IMR-90 (cell line): ENCODE results near the gene TRMT6. TPM values are rescaled to one million over a fixed set of nuclear protein-coding genes. Genes with fewer than 3 reads are reported as not detected.

ENCODE experiments used
- ATAC-seq: fragments of 200-7000 bp; cut with Tn5 transposase; 2 replicates; pipeline ENCODE4 v1.9.1; 2020; ENCODE audit warnings: low read depth, mild to moderate bottlenecking, moderate library complexity
- BruUV-seq: library from RNA; stranded (reverse); fragments of 400-500 nt; replicated peaks from 2 replicates; lab custom pipeline; 2021; lab: Mats Ljungman, UMichigan
- CTCF ChIA-PET: fragments of 300-600 bp; formaldehyde crosslinking; extraction: SDS; loops from one replicate; lab custom pipeline; 2021; ENCODE audit warnings: antibody characterized with exemption; lab: Yijun Ruan, JAX
- POLR2A ChIA-PET: fragments of 300-600 bp; sonication (Branson Sonifier 250); formaldehyde crosslinking; loops from one replicate; lab custom pipeline; 2022; ENCODE audit warnings: antibody characterized with exemption; ENCODE audit not compliant: unreplicated experiment; lab: Charles Lee
- DNase-seq: peaks from one replicate; pipeline ENCODE4 v3.0.0; 2013
- H2AFZ ChIP-seq: replicated peaks from 2 replicates; pipeline ENCODE3; 2013; ENCODE audit warnings: low read length, mild to moderate bottlenecking; ENCODE audit not compliant: poor library complexity
- H2AK5ac ChIP-seq: 2 replicates; pipeline ENCODE4 v1.6.1; 2013; ENCODE audit warnings: low read depth, low read length, inconsistent platforms
- H2AK9ac ChIP-seq: replicated peaks from 2 replicates; pipeline ENCODE3; 2013; ENCODE audit warnings: mild to moderate bottlenecking, low read depth, low read length, moderate library complexity; ENCODE audit not compliant: poor library complexity
- H2BK120ac ChIP-seq: 2 replicates; pipeline ENCODE4 v1.6.1; 2013; ENCODE audit warnings: low read depth, low read length, inconsistent platforms
- H2BK15ac ChIP-seq: 3 replicates; pipeline ENCODE4 v1.6.1; 2013; ENCODE audit warnings: low read depth, low read length, inconsistent platforms
- H2BK20ac ChIP-seq: 2 replicates; pipeline ENCODE4 v1.6.1; 2013; ENCODE audit warnings: low read depth, mild to moderate bottlenecking, inconsistent platforms, low read length, moderate library complexity
- H2BK5ac ChIP-seq: 2 replicates; pipeline ENCODE4 v1.6.1; 2013; ENCODE audit warnings: mild to moderate bottlenecking, low read depth, low read length, inconsistent platforms; ENCODE audit not compliant: poor library complexity, severe bottlenecking
- H3K14ac ChIP-seq: replicated peaks from 2 replicates; pipeline ENCODE4 v1.6.1; 2013; ENCODE audit warnings: low read depth, low read length, inconsistent platforms
- H3K18ac ChIP-seq: 2 replicates; pipeline ENCODE4 v1.6.1; 2013; ENCODE audit warnings: low read depth, low read length, control low read depth
- H3K23ac ChIP-seq: 2 replicates; pipeline ENCODE4 v1.6.1; 2013; ENCODE audit warnings: low read depth, low read length, inconsistent platforms
- H3K27ac ChIP-seq: 2 replicates; pipeline ENCODE4 v1.5.1; 2013; ENCODE audit warnings: mild to moderate bottlenecking, control low read depth, low read length; ENCODE audit not compliant: insufficient read depth
- H3K27me3 ChIP-seq: 2 replicates; pipeline ENCODE4 v1.6.1; 2013; ENCODE audit warnings: low read length; ENCODE audit not compliant: control insufficient read depth, insufficient read depth
- H3K36me3 ChIP-seq: 2 replicates; pipeline ENCODE4 v1.6.1; 2013; ENCODE audit warnings: low read length, mixed read lengths; ENCODE audit not compliant: control insufficient read depth, insufficient read depth
- H3K4ac ChIP-seq: 2 replicates; pipeline ENCODE4 v1.6.1; 2013; ENCODE audit warnings: low read depth, low read length, inconsistent platforms
- H3K4me1 ChIP-seq: 2 replicates; pipeline ENCODE4 v1.6.1; 2013; ENCODE audit warnings: low read length, mixed read lengths; ENCODE audit not compliant: control insufficient read depth, insufficient read depth
- H3K4me2 ChIP-seq: 2 replicates; pipeline ENCODE4 v1.6.1; 2013; ENCODE audit warnings: low read depth, mild to moderate bottlenecking, control low read depth, low read length, moderate library complexity
- H3K4me3 ChIP-seq: 2 replicates; pipeline ENCODE4 v1.5.1; 2013; ENCODE audit warnings: low read depth, mild to moderate bottlenecking, control low read depth, low read length, moderate library complexity; ENCODE audit not compliant: insufficient read depth
- H3K56ac ChIP-seq: 2 replicates; pipeline ENCODE4 v1.6.1; 2013; ENCODE audit warnings: low read length, inconsistent platforms; ENCODE audit not compliant: insufficient read depth; ENCODE audit errors: extremely low read depth
- H3K79me1 ChIP-seq, 2 experiments: 2 replicates each; pipeline ENCODE4 v1.6.1; 2013; ENCODE audit warnings: low read length in 2 of 2, inconsistent platforms in 1 of 2, low read depth in 1 of 2
- H3K9ac ChIP-seq: 2 replicates; pipeline ENCODE4 v1.6.1; 2013; ENCODE audit warnings: low read depth, low read length, control low read depth
- H3K9me1 ChIP-seq: 2 replicates; pipeline ENCODE4 v1.6.1; 2013; ENCODE audit warnings: low read length, inconsistent platforms; ENCODE audit not compliant: insufficient read depth
- H3K9me3 ChIP-seq: 2 replicates; pipeline ENCODE4 v1.6.1; 2013; ENCODE audit warnings: low read length; ENCODE audit not compliant: control insufficient read depth, insufficient read depth
- H4K20me1 ChIP-seq: 2 replicates; pipeline ENCODE4 v1.6.1; 2013; ENCODE audit warnings: low read length, inconsistent platforms; ENCODE audit not compliant: insufficient read depth
- H4K5ac ChIP-seq: 2 replicates; pipeline ENCODE4 v1.6.1; 2013; ENCODE audit warnings: mild to moderate bottlenecking, low read depth, low read length, control low read depth
- H4K8ac ChIP-seq, 2 experiments: 2 replicates each; pipeline ENCODE4 v1.6.1; 2013; ENCODE audit warnings: low read depth in 2 of 2, low read length in 2 of 2, control low read depth in 1 of 2, inconsistent platforms in 1 of 2
- H4K91ac ChIP-seq: 2 replicates; pipeline ENCODE4 v1.6.1; 2013; ENCODE audit warnings: low read depth, low read length, inconsistent platforms; ENCODE audit not compliant: insufficient read depth
- RCOR1 ChIP-seq: IDR thresholded peaks from 2 replicates; pipeline ENCODE4 v1.6.1; 2012; ENCODE audit warnings: mild to moderate bottlenecking, low read length, improper control_type of control experiment; ENCODE audit not compliant: insufficient replicate concordance
- WGBS, 2 experiments: methylation state at CpG; one replicate each; pipeline versions ENCODE4 v1.1.5 to v1.1.7; 2013; ENCODE audit warnings: missing lambda C conversion rate in 2 of 2; ENCODE audit not compliant: insufficient read length in 1 of 2; ENCODE audit errors: extremely low coverage in 2 of 2; 5-methylcytosine and 5-hydroxymethylcytosine counted together
- dilution Hi-C: fragments of 300-500 bp; cut with HindIII; formaldehyde crosslinking; loops from one replicate; pipeline ENCODE4 v1.14.3; 2018; ENCODE audit warnings: low sequenced_read_pairs; ENCODE audit not compliant: unreplicated experiment
- in situ Hi-C: fragments of 300-500 bp; cut with MboI; formaldehyde crosslinking; loops from 3 replicates; pipeline ENCODE4 v1.14.3; 2019; ENCODE audit warnings: low sequenced_read_pairs, inconsistent platforms, mixed read lengths
- intact Hi-C: fragments of 100-400 bp; cut with micrococcal nuclease; formaldehyde crosslinking; loops from 2 replicates; pipeline ENCODE4 v1.10.0; 2022
- polyA plus RNA-seq, 3 experiments: library from polyadenylated mRNA; depleted of rRNA; stranded (reverse); fragments of >200 nt; gene quantifications; 2 replicates each; pipeline ENCODE4 v1.2.3, GENCODE V29; 2012; ENCODE audit warnings: low replicate concordance in 1 of 3
- total RNA-seq: library from RNA; depleted of rRNA; stranded (reverse); fragments of >200 nt; gene quantifications from 2 replicates; pipeline ENCODE4 v1.2.3, GENCODE V29; 2012

The TRMT6 gene
- total and polyA plus RNA-seq, 2 of the 4 experiments (the other 2 are of a cell fraction) = 7.2 to 8.0 TPM

- no peak for TF ChIP-seq RCOR1
- H3K9me1 ChIP-seq = no peaks in the 10 kb centered on the region; the same call in 1 of the 2 replicates
- no peaks in the 10 kb centered on the region for H3K27me3 ChIP-seq
- ChIA-PET POLR2A (no interaction called here), CTCF (no interaction called here)
- DNase-seq (no peak), ATAC-seq (no peak)
- no peak overlapping the region for H3K27ac ChIP-seq
- H2BK5ac ChIP-seq = no peak overlapping the region
- no peaks in the 10 kb centered on the region for H3K4me1 ChIP-seq
- H4K8ac ChIP-seq = no peak overlapping the region
- no peak overlapping the region for H3K56ac ChIP-seq
- no peak overlapping the region for H2BK15ac ChIP-seq
- no TSS peak for BruUV-seq
- no peak overlapping the region for H4K91ac ChIP-seq
- H4K5ac ChIP-seq = no peak overlapping the region
- no peak overlapping the region for H2BK120ac ChIP-seq
- H2AFZ ChIP-seq = no peak overlapping the region
- no peak overlapping the region for H3K4ac ChIP-seq
- no peak overlapping the region for H3K4me3 ChIP-seq
- H3K9me3 ChIP-seq = no peaks in the 10 kb centered on the region
- H2BK20ac ChIP-seq = no peak overlapping the region
- no peak overlapping the region for H3K14ac ChIP-seq
- WGBS, 2 experiments = 96% methylated on average over 6 of the region's 9 CpGs; no CpG with 5 or more reads in 1 of the 2 experiments
- dilution Hi-C loops = no loop called here
- no peak overlapping the region for H3K9ac ChIP-seq
- intact Hi-C loops = no loop called here
- in situ Hi-C loops = no loop called here
- no peak overlapping the region for H2AK5ac ChIP-seq
- no peak overlapping the region for H3K4me2 ChIP-seq
- H4K20me1 ChIP-seq = no peaks in the 10 kb centered on the region
- no peak overlapping the region for H3K18ac ChIP-seq
- no peaks in the 10 kb centered on the region for H3K79me1 ChIP-seq
- peaks cover 2% of the 10 kb centered on the region; the same call in 1 of the 2 replicates for H3K36me3 ChIP-seq
- no peak overlapping the region for H3K23ac ChIP-seq
- H2AK9ac ChIP-seq = no peak overlapping the region
Observed at GRCh38 chr20:5999783-6000182, 49.5 kb upstream of the TRMT6 start.
